Measurements from ENCODE around the gene NFATC4.

DNA sequence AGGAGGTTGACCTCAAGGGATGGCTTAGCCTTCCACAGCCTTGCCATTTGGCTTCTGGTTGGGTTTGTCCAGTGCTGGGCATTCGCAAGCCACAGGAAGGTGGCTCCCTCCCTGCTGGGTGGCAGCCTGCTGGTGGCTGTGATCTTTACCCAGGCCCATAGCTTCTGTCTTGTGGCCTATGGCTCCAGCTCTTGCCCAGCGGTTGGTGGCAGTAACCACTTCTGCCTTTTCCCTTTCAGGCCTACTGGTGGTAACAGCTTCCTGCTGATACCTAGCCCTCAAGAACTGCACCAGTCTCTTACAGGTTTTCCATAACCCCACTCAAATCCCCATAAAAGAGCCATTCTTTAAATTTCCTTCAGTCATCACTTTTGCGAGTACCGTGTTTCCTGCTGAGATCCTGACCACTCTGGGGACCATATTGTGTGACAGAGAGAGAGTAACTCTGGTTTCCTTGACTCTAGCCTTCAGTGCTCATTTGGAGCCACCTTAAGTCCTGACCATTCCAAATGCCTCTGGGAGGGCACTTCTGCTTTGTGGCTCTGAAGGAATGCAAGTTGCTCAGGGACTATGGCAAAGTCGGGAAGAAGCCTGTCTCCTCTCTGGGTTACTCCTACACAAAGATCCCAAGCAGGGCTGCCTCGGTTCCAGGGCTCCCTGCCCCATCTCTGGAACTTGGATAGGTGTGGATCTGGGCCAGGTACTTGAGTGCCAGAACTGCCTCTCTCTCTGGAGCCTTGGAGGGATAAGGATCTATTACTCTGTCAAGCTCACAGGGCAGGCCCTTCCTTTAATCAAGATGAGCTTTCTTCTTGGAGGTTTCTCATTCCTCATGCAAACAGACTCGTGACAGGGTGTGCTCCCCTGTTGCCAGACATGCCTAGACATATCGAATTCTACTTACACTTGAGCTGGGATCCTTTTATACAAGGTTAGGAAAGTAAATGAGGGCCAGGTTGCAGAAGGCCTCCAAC lies 27.9 kb downstream of the NFATC4 start:
- TF ChIP-seq, protein P1, sequence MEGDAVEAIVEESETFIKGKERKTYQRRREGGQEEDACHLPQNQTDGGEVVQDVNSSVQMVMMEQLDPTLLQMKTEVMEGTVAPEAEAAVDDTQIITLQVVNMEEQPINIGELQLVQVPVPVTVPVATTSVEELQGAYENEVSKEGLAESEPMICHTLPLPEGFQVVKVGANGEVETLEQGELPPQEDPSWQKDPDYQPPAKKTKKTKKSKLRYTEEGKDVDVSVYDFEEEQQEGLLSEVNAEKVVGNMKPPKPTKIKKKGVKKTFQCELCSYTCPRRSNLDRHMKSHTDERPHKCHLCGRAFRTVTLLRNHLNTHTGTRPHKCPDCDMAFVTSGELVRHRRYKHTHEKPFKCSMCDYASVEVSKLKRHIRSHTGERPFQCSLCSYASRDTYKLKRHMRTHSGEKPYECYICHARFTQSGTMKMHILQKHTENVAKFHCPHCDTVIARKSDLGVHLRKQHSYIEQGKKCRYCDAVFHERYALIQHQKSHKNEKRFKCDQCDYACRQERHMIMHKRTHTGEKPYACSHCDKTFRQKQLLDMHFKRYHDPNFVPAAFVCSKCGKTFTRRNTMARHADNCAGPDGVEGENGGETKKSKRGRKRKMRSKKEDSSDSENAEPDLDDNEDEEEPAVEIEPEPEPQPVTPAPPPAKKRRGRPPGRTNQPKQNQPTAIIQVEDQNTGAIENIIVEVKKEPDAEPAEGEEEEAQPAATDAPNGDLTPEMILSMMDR (IDR thresholded peaks at IDR 0.05 in 2 of 3, conservative IDR thresholded peaks at IDR 0.05 in 1 of 3; ENCODE audit: control insufficient read depth in 2 of 3, extremely low read depth in 1 of 3, insufficient read depth in 1 of 3, low read depth in 3 of 3, low read length in 3 of 3): no peak
- no peak for TF ChIP-seq FOXM1 (IDR thresholded peaks at IDR 0.05; ENCODE audit: low read depth, low read length)
